IPS DF 6.9 (cell line): ENCODE data around the gene COX6B2.

Experiments used
- DNase-seq: peaks from one replicate; pipeline ENCODE4 v3.0.0-alpha.2; 2013; ENCODE audit warnings: low read depth, low spot score
- H3K27ac ChIP-seq: one replicate; pipeline ENCODE4 v1.5.1; 2013; ENCODE audit warnings: low read length, control low read depth
- H3K27me3 ChIP-seq: 2 replicates; pipeline ENCODE4 v1.6.1; 2013; ENCODE audit warnings: mild to moderate bottlenecking, low read length; ENCODE audit not compliant: control insufficient read depth, insufficient read depth
- H3K36me3 ChIP-seq: 2 replicates; pipeline ENCODE4 v1.6.1; 2013; ENCODE audit warnings: low read length; ENCODE audit not compliant: control insufficient read depth, insufficient read depth
- H3K4me1 ChIP-seq: 2 replicates; pipeline ENCODE4 v1.6.1; 2013; ENCODE audit warnings: low read length; ENCODE audit not compliant: control insufficient read depth, insufficient read depth
- H3K4me3 ChIP-seq: 2 replicates; pipeline ENCODE4 v1.5.1; 2013; ENCODE audit warnings: mild to moderate bottlenecking, low read length
- H3K9me3 ChIP-seq: 2 replicates; pipeline ENCODE4 v1.6.1; 2013; ENCODE audit warnings: low read length, inconsistent platforms; ENCODE audit not compliant: control insufficient read depth, insufficient read depth
- WGBS: extraction: QIAGEN DNeasy Blood & Tissue Kit; methylation state at CpG from one replicate; pipeline ENCODE4 v1.1.7; 2013; ENCODE audit warnings: mixed read lengths, missing lambda C conversion rate; ENCODE audit not compliant: insufficient read length, insufficient coverage; 5-methylcytosine and 5-hydroxymethylcytosine counted together

The COX6B2 gene

DNA sequence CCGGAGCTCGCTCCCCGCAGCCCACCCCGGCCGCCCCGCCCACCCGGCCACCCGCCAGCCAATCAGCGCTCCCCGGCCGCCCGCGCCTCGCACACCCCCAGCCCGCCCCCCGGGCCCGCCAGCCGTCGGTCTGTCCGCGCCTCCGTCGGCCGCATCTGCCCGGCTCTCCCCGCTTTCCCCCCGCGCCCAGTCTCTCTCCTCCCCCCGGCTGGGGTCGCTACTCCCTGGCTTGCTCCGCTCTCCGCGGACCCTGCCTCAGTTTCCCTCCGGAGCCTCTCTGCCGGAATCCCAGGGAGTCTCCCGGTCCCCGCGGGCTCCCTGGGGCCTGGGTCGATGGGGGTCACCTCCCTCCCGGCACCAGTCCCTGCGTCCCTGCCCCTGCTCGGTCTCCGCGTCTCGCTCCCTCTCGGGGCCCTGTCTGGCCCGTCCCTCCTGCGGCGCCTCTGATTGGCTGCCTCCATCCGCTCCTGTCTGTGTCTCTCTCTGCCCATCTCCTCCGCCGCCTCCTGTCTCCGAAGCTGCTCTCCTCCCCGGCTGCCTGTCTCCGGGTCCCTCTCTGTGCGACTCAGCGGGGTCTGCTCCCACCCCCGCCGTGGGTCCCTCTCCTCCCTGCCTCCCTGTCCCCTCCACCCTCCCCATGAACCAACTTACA lies 15.3 kb upstream of the COX6B2 start:
- Histone ChIP-seq H3K4me1 (peaks cover 10% of the 10 kb centered on the region), H3K9me3 (no peaks in the 10 kb centered on the region), H3K4me3 (peak overlapping the region; percentile 46; the same call in 1 of the 2 replicates), H3K36me3 (no peaks in the 10 kb centered on the region), H3K27ac (no peak overlapping the region), H3K27me3 (peaks cover 14% of the 10 kb centered on the region; the same call in 1 of the 2 replicates)
- DNase-seq = no peak
- no CpG with 5 or more reads among the region's 59 CpGs for WGBS

DNA sequence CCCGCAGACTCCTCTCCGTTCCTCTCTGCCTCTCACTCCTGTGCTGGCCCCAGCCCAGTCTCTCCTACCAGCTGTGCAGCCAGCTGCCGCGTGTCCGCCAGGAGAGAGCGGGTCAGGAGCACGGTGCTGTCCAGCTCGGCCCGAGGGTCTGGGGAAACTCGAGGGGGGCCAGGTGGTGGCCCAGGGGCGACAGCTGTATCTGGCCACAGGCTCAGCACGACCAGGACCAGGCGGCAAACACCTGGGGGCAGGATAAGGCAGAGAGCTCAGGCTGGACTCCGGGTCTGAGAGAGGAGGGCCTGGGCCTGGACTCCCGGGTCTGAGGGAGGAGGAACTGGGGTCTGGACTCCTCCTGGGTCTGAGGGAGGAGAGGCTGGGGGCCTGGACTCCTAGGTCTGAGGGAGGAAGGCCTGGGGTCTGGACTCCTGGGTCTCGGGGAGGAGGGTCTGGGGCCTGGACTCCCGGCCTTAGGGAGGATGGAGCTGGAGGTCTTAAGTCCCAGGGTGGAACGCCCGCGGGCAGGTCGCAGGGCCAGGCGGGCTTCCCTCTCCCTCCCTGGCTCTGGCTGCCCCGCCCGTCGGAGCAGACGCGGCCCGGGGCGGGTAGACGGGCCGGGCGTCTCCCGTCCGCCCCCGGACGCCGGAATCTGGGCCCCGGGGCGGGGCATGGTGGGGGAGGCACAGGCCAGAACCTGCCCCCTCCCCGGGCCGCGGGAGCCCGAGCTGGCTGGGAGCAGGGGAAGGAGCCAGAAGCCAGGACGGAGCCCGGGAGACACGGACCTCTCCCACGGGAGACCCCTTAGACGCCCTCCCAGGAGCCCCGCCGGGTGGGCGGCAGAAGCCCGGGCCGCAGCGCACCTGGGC lies 14.4 kb upstream of the COX6B2 start:
- no CpG with 5 or more reads among the region's 54 CpGs for WGBS
- DNase-seq = no peak
- peaks cover 7% of the 10 kb centered on the region for H3K4me1 ChIP-seq
- H3K4me3 ChIP-seq = peak overlapping the region; percentile 32; the same call in 1 of the 2 replicates
- H3K9me3 ChIP-seq = no peaks in the 10 kb centered on the region
- no peaks in the 10 kb centered on the region for H3K36me3 ChIP-seq
- no peak overlapping the region for H3K27ac ChIP-seq
- H3K27me3 ChIP-seq = peaks cover 14% of the 10 kb centered on the region; the same call in 1 of the 2 replicates

DNA sequence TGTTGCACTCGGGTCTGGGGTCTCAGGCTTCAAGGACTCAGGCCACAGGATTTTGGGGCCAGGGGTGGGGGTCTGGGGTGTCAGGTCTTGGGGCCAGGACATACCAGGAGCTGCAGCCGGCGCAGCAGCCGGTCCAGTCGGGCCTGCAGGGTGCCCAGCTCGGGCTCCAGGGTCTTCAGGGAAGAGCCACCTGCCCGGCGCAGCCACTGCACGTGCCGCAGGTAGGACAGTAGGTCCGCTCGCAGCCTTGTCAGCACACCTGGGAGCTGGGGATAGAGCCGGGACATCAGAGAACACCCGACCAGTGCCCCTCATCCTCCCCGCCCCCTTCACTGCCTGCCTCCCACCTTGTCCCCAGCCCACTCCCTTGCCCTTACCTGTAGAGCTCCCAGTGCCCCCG lies 13.6 kb upstream of the COX6B2 start:
- Histone ChIP-seq H3K27ac (no peak overlapping the region), H3K4me1 (peaks cover 4% of the 10 kb centered on the region), H3K4me3 (no peak overlapping the region), H3K27me3 (peaks cover 14% of the 10 kb centered on the region; the same call in 1 of the 2 replicates), H3K9me3 (no peaks in the 10 kb centered on the region), H3K36me3 (no peaks in the 10 kb centered on the region)
- no peak for DNase-seq
- WGBS = no CpG with 5 or more reads among the region's 16 CpGs

DNA sequence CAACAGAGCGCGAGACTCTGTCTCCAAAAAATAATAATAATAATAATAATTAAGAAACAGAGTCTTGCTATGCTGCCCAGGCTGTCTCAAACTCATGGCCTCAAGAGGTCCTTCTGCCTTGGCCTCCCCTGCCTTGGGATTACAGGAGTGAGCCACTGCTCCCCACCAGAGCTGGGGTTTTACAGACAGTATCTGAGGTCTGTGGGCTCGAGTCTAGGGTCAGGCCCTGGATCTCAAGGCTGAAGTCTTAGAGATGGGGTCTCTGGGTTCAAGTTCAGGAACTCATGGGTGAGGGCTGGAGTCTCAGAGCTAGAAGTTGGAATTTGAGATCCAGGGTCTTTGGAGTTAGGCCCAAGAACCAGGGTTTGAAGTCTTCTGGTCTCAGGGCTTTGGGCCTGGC lies 12.3 kb upstream of the COX6B2 start:
- H3K4me3 ChIP-seq = no peak overlapping the region
- no CpG with 5 or more reads among the region's 3 CpGs for WGBS
- H3K9me3 ChIP-seq = no peaks in the 10 kb centered on the region
- H3K4me1 ChIP-seq = peaks cover 4% of the 10 kb centered on the region; the same call in 1 of the 2 replicates
- DNase-seq = no peak
- H3K27me3 ChIP-seq = peaks cover 10% of the 10 kb centered on the region; the same call in 1 of the 2 replicates
- no peak overlapping the region for H3K27ac ChIP-seq
- no peaks in the 10 kb centered on the region for H3K36me3 ChIP-seq

DNA sequence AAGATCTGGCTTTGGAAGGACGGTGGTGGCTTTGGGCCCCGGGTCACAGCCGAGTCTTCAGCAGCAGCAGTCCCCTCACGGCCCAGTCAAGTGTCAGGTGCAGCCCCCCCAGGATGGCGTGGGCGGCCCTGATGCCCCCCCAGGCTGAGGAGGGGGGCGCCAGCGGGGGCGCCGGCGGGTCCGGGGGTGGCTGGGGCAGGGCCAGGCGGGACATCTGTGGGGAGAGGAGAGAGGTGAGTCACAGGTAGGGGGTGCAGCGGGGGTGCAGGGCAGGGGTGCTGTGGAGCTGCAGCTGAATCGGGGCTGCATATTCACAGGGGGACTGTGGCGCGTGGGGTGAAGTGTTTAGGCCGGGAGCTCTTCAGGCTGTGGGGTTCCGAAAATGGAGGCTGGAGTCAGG lies 11.4 kb upstream of the COX6B2 start:
- H3K9me3 ChIP-seq = no peaks in the 10 kb centered on the region
- DNase-seq = no peak
- H3K27me3 ChIP-seq = peaks cover 7% of the 10 kb centered on the region; the same call in 1 of the 2 replicates
- H3K27ac ChIP-seq = no peak overlapping the region
- H3K4me3 ChIP-seq = no peak overlapping the region
- WGBS = no CpG with 5 or more reads among the region's 19 CpGs
- peaks cover 4% of the 10 kb centered on the region; the same call in 1 of the 2 replicates for H3K4me1 ChIP-seq
- no peaks in the 10 kb centered on the region for H3K36me3 ChIP-seq

DNA sequence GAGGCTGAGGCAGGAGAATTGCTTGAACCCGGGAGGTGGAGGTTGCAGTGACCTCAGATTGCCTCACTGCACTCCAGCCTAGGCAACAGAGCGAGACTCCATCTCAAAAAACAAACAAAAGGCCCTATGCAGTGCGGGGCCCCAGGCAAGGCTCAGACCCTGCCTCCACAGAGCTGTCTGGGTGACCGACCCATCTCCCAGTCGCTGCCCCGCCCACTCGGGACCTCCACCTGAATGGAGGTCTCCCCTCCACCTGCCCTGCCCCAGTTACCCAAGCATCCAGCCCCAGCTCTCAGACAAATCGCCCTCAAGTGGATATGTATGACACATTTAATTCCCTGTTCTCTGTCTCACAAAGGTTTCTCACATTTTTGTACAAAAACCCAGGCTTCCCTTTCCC lies 10.7 kb upstream of the COX6B2 start:
- no peaks in the 10 kb centered on the region for H3K36me3 ChIP-seq
- H3K9me3 ChIP-seq = no peaks in the 10 kb centered on the region
- peaks cover 4% of the 10 kb centered on the region; the same call in 1 of the 2 replicates for H3K4me1 ChIP-seq
- H3K27ac ChIP-seq = no peak overlapping the region
- H3K27me3 ChIP-seq = 0 out of 2 replicates have a peak, but pooled peaks cover 2% of the 10 kb centered on the region
- no CpG with 5 or more reads among the region's 8 CpGs for WGBS
- no peak overlapping the region for H3K4me3 ChIP-seq
- no peak for DNase-seq

DNA sequence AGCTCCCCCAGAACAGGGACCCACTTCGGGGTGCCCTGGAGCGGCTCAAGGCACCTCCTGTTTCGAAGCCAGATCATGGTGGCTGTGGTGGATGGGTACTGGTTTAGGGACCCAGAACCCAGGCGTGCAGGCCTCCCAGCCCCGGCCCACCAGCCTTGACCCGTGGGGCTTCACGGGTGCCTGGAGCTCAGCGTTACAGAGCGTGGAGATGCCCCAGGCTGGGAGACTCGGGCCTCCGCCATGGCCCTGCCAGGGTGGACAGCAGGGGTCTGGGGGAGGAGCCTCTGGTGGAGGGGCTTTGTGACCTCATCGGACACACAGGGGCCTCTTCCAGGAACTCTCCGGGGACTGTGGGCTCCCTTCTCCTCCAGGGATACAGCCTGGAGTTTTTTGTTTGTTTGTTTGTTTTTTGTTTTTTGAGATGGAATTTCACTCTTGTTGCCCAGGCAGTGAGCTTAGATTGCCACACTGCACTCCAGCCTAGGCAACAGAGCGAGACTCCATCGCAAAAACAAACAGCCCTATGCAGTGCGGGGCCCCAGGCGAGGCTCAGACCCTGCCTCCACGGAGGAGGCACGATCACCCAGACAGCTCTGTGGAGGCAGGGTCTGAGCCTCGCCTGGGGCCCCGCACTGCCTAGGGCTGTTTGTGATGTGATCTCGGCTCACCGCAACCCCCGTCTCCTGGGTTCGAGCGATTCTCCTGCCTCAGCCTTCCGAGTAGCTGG lies 8.6 kb upstream of the COX6B2 start, which contains the start of gene GARIN5B:
Gene GARIN5B (minus strand): TSS at position 271 of the 727 bp plus-strand sequence. CDS start 194 bp downstream, at position 77.
- H3K36me3 ChIP-seq = no peaks in the 10 kb centered on the region
- H3K4me1 ChIP-seq = peaks cover 4% of the 10 kb centered on the region; the same call in 1 of the 2 replicates
- H3K4me3 ChIP-seq = no peak within 1 kb of the TSS
- no CpG with 5 or more reads among the region's 27 CpGs for WGBS
- H3K27ac ChIP-seq = no peak within 1 kb of the TSS
- DNase-seq = no peak
- H3K9me3 ChIP-seq = no peaks in the 10 kb centered on the region
- 0 out of 2 replicates have a peak, but pooled peaks cover 2% of the 10 kb centered on the region for H3K27me3 ChIP-seq

DNA sequence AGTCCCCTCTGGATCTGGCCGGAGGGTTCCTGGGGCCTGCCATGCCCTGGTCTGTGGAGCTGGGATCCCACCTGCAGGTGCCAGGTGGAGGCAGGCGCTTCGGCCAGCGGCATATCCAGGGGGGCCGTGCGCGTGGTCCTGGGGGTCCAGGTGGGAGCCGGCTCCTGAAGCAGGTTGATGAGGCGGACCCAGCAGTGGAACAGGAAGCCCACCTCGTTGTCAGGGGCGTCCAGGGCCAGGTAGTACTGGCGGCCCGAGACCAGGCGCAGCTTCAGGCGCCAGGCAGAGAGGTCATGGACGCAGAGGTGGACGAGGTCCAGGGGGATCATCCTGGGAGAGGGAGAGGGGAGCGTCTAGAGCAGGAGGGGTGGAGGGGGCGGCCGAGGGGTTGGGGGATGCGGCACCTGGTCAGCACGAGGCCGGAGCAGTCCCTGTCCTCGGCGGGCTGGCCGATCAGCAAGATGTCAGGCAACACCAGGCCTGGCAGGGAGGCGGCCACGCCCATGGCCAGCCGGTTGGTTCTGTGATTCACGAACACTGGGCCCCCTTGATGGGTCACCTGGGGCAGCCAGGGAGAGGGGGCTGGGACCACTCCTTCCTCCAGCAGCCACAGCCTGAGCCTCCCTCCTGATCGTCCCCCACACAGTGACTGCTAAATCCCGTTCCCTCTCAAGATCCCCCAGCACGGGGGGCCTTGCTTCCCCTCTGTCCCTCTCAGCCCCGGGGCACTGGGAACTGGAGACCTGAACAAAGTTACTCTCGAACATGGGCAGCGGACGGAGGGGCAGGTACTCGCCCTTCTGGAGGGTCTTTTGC lies 7.9 kb upstream of the COX6B2 start:
- peaks cover 4% of the 10 kb centered on the region; the same call in 1 of the 2 replicates for H3K4me1 ChIP-seq
- no peak overlapping the region for H3K27ac ChIP-seq
- no peak for DNase-seq
- H3K36me3 ChIP-seq = no peaks in the 10 kb centered on the region
- no peaks in the 10 kb centered on the region for H3K9me3 ChIP-seq
- WGBS = no CpG with 5 or more reads among the region's 38 CpGs
- H3K4me3 ChIP-seq = no peak overlapping the region
- no peaks in the 10 kb centered on the region for H3K27me3 ChIP-seq

DNA sequence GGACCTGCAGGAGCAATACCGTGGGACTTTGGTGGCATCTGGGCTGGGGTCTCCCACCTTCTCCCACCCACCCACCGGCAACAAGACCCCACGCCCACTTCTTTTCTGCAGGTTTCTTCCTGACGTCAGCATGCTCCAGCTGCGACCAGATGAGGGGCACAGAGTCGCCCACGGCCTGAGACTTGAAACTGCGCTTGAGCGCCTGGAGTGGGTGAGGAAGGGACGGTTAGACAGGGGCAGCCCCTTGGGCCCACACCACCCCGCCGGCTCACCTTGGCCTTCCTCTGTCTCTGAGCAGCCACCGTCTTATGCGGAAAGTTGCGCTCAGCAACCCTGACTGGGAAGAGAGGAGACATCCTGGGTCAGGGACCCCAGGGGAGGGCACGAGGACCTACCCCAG lies 6.4 kb upstream of the COX6B2 start:
- H3K4me1 ChIP-seq = 0 out of 2 replicates have a peak, but pooled peaks cover 2% of the 10 kb centered on the region
- no peak overlapping the region for H3K4me3 ChIP-seq
- H3K27me3 ChIP-seq = no peaks in the 10 kb centered on the region
- WGBS = no CpG with 5 or more reads among the region's 16 CpGs
- no peaks in the 10 kb centered on the region for H3K9me3 ChIP-seq
- no peak overlapping the region for H3K27ac ChIP-seq
- no peaks in the 10 kb centered on the region for H3K36me3 ChIP-seq
- no peak for DNase-seq
